CD4-positive, alpha-beta T cell treated with Interleukin-6 for 4 hours (primary cell): Measurements from ENCODE around the gene MED7.

Experiments
- DNase-seq: peaks from one replicate; pipeline ENCODE4 v3.0.0-alpha.2; 2020; ENCODE audit warnings: mixed read lengths

The MED7 gene, protein sequence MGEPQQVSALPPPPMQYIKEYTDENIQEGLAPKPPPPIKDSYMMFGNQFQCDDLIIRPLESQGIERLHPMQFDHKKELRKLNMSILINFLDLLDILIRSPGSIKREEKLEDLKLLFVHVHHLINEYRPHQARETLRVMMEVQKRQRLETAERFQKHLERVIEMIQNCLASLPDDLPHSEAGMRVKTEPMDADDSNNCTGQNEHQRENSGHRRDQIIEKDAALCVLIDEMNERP

DNA sequence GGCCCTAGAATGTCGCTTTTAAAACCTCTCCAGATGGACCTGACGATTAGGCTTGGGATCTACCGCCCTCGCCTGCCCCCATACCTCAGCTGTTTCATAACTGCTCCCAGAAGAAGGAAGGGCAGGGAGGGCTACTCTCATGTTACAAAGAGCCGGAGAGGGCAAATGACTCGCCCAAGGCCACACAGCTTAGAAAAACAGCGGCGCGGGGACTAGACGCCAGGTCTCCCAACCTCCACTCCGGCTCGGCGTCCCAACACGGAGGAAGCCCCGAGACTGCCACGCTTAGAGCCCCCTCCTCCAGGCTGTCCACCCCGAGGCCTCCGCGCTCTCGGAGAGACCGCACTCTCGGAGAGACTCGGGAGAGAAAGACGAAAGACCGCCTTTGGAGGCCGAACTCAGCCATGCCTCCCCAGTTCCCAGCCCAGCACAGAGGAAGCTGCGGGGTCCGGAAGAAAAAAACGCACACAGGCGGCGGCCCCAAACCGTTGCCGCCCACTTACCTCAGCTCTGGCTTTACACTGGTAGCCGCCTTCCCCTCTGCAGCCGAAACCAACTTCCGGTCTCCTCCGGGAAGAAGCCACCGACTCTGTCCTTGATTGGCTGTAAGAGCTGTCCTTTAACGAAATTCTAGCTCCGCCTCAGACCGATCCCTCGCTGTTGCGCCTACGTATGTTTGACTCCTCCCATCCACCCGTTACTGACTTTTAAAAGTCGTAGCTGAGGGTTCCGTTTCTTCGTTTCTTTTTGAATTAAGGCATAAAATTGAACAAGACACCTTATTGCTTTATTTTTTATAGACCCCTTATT is at the start of gene MED7:
Gene MED7 (minus strand): TSS at position 549 of the 810 bp plus-strand sequence. CDS start 3,434 bp downstream, outside the sequence.
- peak; percentile 92 for DNase-seq

DNA sequence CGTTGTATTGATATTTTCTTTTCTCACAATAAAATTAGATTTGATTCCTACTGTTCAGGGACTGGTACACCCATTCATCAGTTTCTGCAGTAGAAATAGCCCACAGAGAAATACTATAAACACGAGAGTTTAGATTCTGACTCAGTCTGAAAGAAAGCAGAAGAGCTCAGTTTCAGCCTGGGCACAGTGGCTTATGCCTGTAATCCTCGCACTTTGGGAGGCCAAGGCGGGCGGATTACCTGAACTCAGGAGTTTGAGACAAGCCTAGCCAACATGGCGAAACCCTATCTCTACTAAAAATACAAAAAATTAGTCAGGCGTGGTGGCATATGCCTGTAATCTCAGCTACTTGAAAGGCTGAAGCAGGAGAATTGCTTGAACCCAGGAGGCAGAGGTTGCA is 46.6 kb upstream of the MED7 start:
- peak; percentile 41 for DNase-seq

GRCh38 chr5:157188270-157188669 is 45.6 kb upstream of the MED7 start:
- DNase-seq = peak; percentile 28

GRCh38 chr5:157187046-157187754 is 44.5 kb upstream of the MED7 start:
- no peak for DNase-seq

- peak; percentile 34 for DNase-seq
These were observed 43.8 kb upstream of the MED7 start for GRCh38 chr5:157186309-157187045.

DNA sequence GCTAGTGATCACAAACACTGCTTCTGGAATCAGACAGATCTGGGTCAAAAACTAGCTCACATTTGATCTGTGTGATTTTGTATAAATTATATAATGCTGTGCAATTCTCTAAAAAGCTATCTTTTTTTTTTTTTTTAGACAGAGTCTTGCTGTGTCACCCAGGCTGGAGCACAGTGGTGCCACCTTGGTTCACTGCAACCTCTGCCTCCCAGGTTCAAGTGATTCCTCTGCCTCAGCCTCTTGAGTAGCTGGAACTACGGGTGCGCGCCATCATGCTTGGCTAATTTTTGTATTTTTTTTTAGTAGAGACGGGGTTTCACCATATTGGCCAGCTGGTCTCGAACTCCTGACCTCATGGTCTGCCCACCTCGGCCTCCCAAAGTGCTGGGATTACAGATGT is 42.5 kb upstream of the MED7 start:
- peak; percentile 48 for DNase-seq

DNA sequence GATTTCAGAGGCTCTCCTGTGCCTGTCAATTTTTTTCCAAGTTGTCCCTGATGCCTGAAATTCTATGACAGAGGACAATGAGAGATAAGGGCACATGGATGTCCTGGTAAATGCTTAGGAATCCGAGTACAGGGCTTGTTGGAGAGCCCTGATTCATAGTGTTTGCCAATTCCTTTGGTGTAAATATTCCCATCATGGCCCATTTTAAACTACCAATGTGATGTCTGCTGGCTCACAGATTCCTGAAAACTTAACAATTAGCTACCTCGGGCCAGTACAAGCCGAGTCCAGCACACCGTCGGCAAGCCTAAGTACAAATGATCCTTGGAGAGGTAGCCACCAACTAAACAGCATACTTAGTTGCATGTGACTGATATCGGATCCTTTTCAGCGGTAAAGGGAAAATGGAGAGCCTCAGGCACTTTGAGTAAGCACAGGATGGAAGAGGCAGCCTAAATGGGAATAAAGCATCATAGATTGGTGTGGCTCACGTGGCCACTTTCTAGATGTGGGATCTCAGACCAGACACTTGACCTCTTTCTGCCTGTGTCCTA is 41.5 kb upstream of the MED7 start:
- DNase-seq = no peak

- DNase-seq = peak; percentile 36
These were observed 39.6 kb upstream of the MED7 start for GRCh38 chr5:157182143-157182757.

DNA sequence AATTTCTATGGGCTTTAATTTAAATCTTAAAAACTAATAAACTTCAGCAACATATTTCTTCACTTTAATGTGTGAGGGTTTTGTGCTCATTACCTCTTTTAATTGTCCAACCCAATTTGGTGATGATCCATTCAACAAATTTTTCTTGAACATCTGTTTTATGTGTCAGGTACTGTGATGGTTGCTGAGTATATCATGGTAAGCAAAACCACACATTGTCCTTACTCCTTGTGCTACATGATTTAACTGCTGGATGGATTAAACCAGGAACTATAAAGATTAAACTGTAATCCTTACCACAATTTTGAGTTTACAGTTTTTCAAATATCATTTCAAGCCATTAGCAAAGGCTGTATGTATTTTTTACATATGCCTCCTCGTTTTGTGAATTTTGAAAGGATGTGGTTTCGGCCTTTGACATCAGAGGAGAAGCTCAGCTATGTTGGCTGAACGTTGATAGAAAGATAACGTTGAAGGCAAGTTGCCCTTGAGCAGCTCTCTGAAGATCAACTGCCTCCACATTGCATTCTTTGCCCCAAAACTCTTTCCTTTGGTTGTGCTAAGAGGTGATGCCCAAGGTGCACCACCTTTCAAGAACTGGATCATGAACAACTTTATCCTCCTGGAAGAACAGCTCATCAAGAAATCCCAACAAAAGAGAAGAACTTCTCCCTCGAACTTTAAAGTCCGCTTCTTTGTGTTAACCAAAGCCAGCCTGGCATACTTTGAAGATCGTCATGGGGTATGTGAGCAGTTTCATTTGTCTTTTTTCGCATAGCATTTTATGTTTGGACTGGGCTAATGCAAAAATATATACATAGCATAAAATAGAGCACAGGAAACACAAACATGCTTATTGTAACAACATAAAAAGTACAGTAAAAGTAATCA is 38.0 kb upstream of the MED7 start, which contains the start of gene ITK:
Gene ITK (plus strand): TSS at position 467 of the 891 bp plus-strand sequence. CDS start 138 bp downstream, at position 605.
- peak; percentile 62 for DNase-seq

GRCh38 chr5:157178966-157179365 is 36.3 kb upstream of the MED7 start:
- DNase-seq = no peak

DNA sequence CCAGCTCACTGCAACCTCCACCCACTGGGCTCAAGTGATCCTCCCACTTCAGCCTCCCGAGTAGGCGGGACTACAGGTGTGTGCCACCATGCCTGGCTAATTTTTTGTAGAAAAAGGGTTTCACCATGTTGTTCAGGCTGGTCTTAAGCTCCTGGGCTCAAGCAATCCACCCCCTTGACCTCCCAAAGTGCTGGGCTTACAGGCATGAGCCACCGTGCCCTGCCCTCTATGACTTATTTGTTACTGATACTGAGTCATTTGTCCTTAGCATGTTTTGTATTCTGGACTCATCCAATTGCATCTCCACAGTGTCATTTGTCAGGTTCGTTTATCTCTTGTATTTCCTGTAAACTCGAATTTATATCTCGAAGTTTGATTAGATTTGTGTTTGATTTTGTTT is 35.3 kb upstream of the MED7 start:
- peak; percentile 41 for DNase-seq

GRCh38 chr5:157175071-157175612 is 32.5 kb upstream of the MED7 start:
- DNase-seq = no peak

DNA sequence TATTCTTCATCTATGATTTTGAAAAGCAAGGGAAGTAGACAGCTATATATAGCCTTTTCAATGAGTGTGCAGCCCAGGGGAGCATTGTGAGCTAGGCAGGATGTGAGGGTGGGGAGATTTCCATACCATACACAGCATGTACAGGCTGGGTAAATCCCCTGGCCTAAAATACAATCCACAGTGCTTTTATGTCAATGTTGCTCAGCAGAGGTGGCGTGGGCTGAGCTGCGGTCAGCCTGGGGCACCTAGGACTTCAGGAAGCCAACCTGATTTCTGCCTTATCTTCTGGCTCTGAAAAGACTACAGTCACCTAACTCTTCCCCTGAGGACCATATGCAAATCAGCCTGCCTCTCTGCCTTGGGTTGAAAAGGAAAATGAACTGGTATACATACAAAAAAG is 29.7 kb upstream of the MED7 start:
- DNase-seq = peak; percentile 75

- no peak for DNase-seq
These were observed 25.6 kb upstream of the MED7 start for GRCh38 chr5:157168286-157168685.

DNA sequence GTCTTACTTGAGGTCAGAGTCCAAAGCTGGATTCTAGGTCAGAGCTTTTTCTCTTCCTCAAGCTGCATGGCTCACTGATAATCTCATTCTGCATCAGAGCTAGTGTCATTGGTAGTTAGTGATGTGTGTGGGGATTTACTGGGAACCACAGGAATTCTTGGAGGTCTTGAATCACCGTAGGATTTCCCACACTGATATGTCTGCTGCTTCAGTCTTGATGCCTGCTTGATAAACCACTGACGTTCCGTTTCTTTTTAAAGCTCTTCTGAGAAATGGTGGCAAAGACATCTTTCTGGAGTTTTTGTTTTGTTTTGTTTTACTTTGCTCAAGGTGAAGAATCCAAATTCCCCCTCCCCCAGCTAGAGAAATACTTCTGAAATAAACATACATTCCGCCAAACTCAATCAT is 24.6 kb upstream of the MED7 start:
- no peak for DNase-seq

GRCh38 chr5:157166214-157167213 is 23.8 kb upstream of the MED7 start, which contains the start of gene GARIN3:
TSS of gene GARIN3 (minus strand) at chr5:157166264. CDS start at chr5:157166168, 96 bp downstream.
- no peak for DNase-seq

DNA sequence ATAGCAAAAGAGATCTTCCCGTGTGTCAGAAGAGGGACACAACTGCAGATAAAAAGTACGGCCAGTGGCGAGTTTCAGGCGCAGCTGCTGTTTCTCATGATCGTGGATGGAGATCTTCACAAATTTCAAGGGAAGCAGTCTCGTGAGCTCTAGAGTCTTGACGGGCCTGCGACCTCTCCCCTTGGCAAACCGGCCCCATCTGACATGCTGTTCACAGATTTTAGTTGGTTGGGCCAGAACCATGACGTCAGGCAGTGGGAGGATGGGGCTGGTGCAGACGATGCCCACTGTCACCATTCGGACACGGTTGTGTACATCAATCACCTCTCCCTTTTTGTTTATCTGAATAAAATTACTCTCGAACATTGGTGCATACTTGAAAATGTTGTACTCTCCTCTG is 23.0 kb upstream of the MED7 start:
- no peak for DNase-seq

DNA sequence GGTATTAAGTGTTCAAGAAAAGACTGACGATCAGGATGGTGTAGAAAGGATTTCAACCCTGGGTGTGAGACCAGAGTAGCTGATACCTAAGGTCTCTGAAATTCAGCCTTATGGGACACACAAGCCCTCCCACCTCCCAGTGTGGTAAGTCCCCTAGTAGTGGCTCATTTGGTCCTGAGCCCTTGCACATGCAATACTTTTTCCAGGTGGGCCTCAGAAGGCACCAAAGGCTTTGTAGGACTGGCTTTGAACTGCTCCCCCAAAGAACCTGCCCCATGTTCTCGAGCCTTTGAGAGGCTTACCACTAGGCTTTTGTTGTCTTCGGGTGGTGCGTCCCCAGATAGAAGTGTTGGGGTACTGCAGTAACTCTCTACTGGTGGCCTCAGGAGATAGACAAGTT is 22.6 kb upstream of the MED7 start:
- DNase-seq = no peak

DNA sequence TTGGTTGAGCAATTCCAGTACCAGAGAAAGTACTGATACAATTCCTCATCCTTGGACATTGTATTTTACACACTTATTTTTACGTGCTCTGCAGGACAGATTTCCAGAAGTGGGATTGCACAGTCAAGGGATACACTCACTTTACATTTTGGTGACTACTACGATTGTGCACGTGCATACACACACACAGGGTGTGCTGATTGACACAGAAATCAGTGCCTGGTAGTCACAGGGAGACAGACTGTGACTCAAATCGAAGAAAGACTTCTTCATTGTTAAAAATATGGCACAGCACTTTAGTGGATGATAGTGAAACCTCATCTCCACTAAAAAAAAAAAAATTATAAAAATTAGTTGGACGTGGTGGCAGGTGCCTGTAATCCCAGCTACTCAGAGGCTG is 21.9 kb upstream of the MED7 start:
- DNase-seq = no peak
